Stimulated activated CD4-positive, alpha-beta T cell treated with anti-CD3 and anti-CD28 coated beads, TNF-alpha, amount 100 ng/mL, for 4 hours (primary cell): ENCODE data around the gene TMEM41A.
A peak's percentile ranks its signal among the peaks of the same experiment; 100 is the strongest.

Experiments
- DNase-seq, 3 experiments: peaks; one replicate each; pipeline ENCODE4 v3.0.0-alpha.2; 2020; ENCODE audit warnings: low read depth in 3 of 3

TMEM41A gene

GRCh38 chr3:185498503-185499396 lies at the start of gene TMEM41A:
TSS of gene TMEM41A (minus strand) at chr3:185499035. CDS start at chr3:185498961, 74 bp downstream.
- DNase-seq, result peak; percentile 81 to 91 (median 81)

- no peak for DNase-seq
These were observed 41.9 kb upstream of the TMEM41A start for GRCh38 chr3:185540695-185541094.

- DNase-seq, result no peak
These were observed 41.1 kb upstream of the TMEM41A start for GRCh38 chr3:185539934-185540333.

GRCh38 chr3:185537369-185537970 lies 38.6 kb upstream of the TMEM41A start:
- DNase-seq, result no peak

- DNase-seq, result no peak
These were observed 35.7 kb upstream of the TMEM41A start for GRCh38 chr3:185534511-185534910.

- DNase-seq, result no peak
These were observed 34.1 kb upstream of the TMEM41A start for GRCh38 chr3:185532901-185533300.

- DNase-seq, result no peak
These were observed 32.0 kb upstream of the TMEM41A start for GRCh38 chr3:185530856-185531255.

GRCh38 chr3:185528532-185528931 lies 29.7 kb upstream of the TMEM41A start:
- no peak for DNase-seq

GRCh38 chr3:185527364-185527763 lies 28.5 kb upstream of the TMEM41A start:
- no peak for DNase-seq

- DNase-seq, result no peak
These were observed 27.6 kb upstream of the TMEM41A start for GRCh38 chr3:185526349-185526951.

- no peak for DNase-seq
These were observed 22.7 kb upstream of the TMEM41A start for GRCh38 chr3:185521349-185522138.

- no peak for DNase-seq
These were observed 20.2 kb upstream of the TMEM41A start for GRCh38 chr3:185519021-185519420.

GRCh38 chr3:185517387-185518130 lies 18.7 kb upstream of the TMEM41A start:
- no peak for DNase-seq

- DNase-seq, result no peak
These were observed 12.9 kb upstream of the TMEM41A start for GRCh38 chr3:185511711-185512110.

GRCh38 chr3:185508335-185508991 lies 9.6 kb upstream of the TMEM41A start:
- DNase-seq, result no peak

- no peak for DNase-seq
These were observed 9.0 kb upstream of the TMEM41A start for GRCh38 chr3:185507883-185508282.

GRCh38 chr3:185504636-185505035 lies 5.8 kb upstream of the TMEM41A start:
- DNase-seq, result no peak

GRCh38 chr3:185503521-185503920 lies 4.7 kb upstream of the TMEM41A start:
- DNase-seq, result no peak

GRCh38 chr3:185502987-185503386 lies 4.2 kb upstream of the TMEM41A start:
- DNase-seq, result no peak

GRCh38 chr3:185490241-185490640 lies 8.6 kb downstream of the TMEM41A start:
- DNase-seq, result no peak

- DNase-seq, result no peak
These were observed 9.4 kb downstream of the TMEM41A start for GRCh38 chr3:185489462-185489861.
